SU-DHL-6 (cell line): ENCODE data around the gene STARD3.
"Not testable (repeated sequence)": the region's sequence is repeated elsewhere in the genome, so short reads cannot be mapped to it uniquely, and the experiment has no call there.

ENCODE experiments used
- H2AFZ ChIP-seq: fragments of 200-600 bp; sonication (generic); 2 replicates; pipeline ENCODE4 v1.6.1; 2014; ENCODE audit warnings: low read depth, mild to moderate bottlenecking, moderate library complexity, mixed read lengths, antibody characterized with exemption, low read length; ENCODE audit not compliant: severe bottlenecking
- H3F3A ChIP-seq: fragments of 200-600 bp; shearing (Covaris generic); 2 replicates; pipeline ENCODE4 v1.6.0; 2016; ENCODE audit warnings: antibody characterized with exemption, mild to moderate bottlenecking; ENCODE audit not compliant: insufficient read depth
- H3K27ac ChIP-seq: fragments of 200-600 bp; sonication (generic); 2 replicates; pipeline ENCODE4 v1.5.1; 2016; ENCODE audit warnings: low read depth, mild to moderate bottlenecking, low read length, moderate library complexity, mixed read lengths
- H3K27me3 ChIP-seq: fragments of 200-600 bp; sonication (generic), shearing (Covaris generic); 2 replicates; pipeline ENCODE4 v1.6.0; 2014; ENCODE audit warnings: mild to moderate bottlenecking, low read length
- H3K36me3 ChIP-seq: fragments of 200-600 bp; sonication (generic); 2 replicates; pipeline ENCODE4 v1.6.1; 2014; ENCODE audit warnings: mild to moderate bottlenecking, low read length, mixed read lengths
- H3K4me2 ChIP-seq: fragments of 300-600, 200-600 bp; shearing (Covaris generic), sonication (generic); 2 replicates; pipeline ENCODE4 v1.6.0; 2014; ENCODE audit warnings: low read length, low read depth, mild to moderate bottlenecking; ENCODE audit not compliant: poor library complexity, severe bottlenecking
- H3K4me3 ChIP-seq: fragments of 200-600 bp; sonication (generic); 2 replicates; pipeline ENCODE4 v1.5.1; 2014; ENCODE audit warnings: antibody characterized with exemption, low read length, mild to moderate bottlenecking, mixed read lengths; ENCODE audit not compliant: insufficient read depth, poor library complexity, severe bottlenecking
- H3K79me2 ChIP-seq: fragments of 200-600 bp; sonication (generic); 2 replicates; pipeline ENCODE4 v1.6.1; 2014; ENCODE audit warnings: mild to moderate bottlenecking, low read length, moderate library complexity; ENCODE audit not compliant: insufficient read depth
- H3K9ac ChIP-seq: fragments of 200-600 bp; sonication (generic); 2 replicates; pipeline ENCODE4 v1.7.0; 2014; ENCODE audit warnings: mild to moderate bottlenecking, low read length
- H3K9me2 ChIP-seq: fragments of 200-600 bp; sonication (generic); replicated peaks from 2 replicates; pipeline ENCODE4 v1.6.1; 2014; ENCODE audit warnings: low read length; ENCODE audit not compliant: insufficient read depth
- H3K9me3 ChIP-seq: fragments of 200-600 bp; sonication (generic); 2 replicates; pipeline ENCODE4 v1.6.1; 2014; ENCODE audit warnings: low read length, mixed read lengths; ENCODE audit not compliant: insufficient read depth
- H4K20me1 ChIP-seq: fragments of 200-600 bp; sonication (generic); 2 replicates; pipeline ENCODE4 v1.6.1; 2014; ENCODE audit warnings: low read depth, mild to moderate bottlenecking, antibody characterized with exemption, low read length, moderate library complexity, mixed read lengths
- EZH2phosphoT487 ChIP-seq: fragments of 200-600 bp; sonication (generic), shearing (Covaris generic); conservative IDR thresholded peaks from 2 replicates; pipeline ENCODE4 v1.6.1; 2018; ENCODE audit warnings: mild to moderate bottlenecking, antibody characterized with exemption, low read length, moderate library complexity, mixed read lengths
- TF ChIP-seq, protein P1 (sequence below): fragments of 200-600 bp; sonication (generic); IDR thresholded peaks from one replicate; pipeline ENCODE4 v1.5.1; 2017; ENCODE audit warnings: antibody characterized with exemption, mild to moderate bottlenecking, low read length, moderate library complexity; ENCODE audit not compliant: insufficient read depth, poor library complexity, severe bottlenecking

Gene STARD3

DNA sequence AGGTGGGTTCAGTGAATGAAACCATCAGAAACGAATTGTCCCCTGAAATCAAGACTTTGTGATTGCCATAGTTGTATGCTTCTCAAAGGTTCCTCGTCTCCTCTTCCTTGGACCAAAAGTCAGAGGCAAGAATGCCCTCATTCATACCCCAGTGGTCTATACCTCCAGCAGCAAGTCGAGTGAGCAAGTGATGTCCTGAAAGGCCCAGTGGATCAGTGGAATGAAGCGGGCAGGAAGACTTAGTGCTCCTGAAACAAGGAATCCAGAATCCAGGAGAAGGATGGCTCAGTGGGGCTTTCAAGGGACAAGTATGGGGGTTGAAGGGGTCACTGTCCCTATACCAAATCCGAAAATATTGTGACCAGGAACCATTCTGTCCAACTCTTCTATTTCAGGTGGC, 57.6 kb downstream of the STARD3 start:
- no peaks in the 10 kb centered on the region for H4K20me1 ChIP-seq
- no peaks in the 10 kb centered on the region for H3K79me2 ChIP-seq
- H3K4me3 ChIP-seq: no peak overlapping the region
- H3K27ac ChIP-seq: no peak overlapping the region
- H3K9ac ChIP-seq: no peak overlapping the region
- H3K27me3 ChIP-seq: no peaks in the 10 kb centered on the region
- no peaks in the 10 kb centered on the region for H3K36me3 ChIP-seq
- H2AFZ ChIP-seq: no peak overlapping the region
- H3F3A ChIP-seq: no peaks in the 10 kb centered on the region
- no peak for TF ChIP-seq EZH2phosphoT487
- no peaks in the 10 kb centered on the region for H3K9me2 ChIP-seq
- no peak overlapping the region for H3K4me2 ChIP-seq
- H3K9me3 ChIP-seq: no peaks in the 10 kb centered on the region

DNA sequence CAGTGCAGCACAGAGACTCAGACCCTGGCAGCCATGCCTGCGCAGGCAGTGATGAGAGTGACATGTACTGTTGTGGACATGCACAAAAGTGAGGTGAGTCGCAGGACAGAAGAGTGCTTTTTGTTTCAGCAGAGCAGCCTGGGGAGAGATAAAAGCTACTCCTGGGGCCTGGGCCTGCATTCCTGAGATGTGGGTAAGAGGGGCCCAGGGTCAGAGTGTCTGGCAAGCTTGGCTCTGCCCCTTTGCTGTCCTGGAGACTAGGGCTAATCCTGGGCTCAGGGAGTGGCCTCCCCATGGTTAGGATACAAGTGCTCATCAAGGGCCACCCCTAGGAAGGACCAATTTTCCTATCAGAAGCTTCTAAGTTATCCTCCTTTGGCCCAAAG, 58.1 kb downstream of the STARD3 start:
- no peak overlapping the region for H3K4me2 ChIP-seq
- TF ChIP-seq, protein P1, sequence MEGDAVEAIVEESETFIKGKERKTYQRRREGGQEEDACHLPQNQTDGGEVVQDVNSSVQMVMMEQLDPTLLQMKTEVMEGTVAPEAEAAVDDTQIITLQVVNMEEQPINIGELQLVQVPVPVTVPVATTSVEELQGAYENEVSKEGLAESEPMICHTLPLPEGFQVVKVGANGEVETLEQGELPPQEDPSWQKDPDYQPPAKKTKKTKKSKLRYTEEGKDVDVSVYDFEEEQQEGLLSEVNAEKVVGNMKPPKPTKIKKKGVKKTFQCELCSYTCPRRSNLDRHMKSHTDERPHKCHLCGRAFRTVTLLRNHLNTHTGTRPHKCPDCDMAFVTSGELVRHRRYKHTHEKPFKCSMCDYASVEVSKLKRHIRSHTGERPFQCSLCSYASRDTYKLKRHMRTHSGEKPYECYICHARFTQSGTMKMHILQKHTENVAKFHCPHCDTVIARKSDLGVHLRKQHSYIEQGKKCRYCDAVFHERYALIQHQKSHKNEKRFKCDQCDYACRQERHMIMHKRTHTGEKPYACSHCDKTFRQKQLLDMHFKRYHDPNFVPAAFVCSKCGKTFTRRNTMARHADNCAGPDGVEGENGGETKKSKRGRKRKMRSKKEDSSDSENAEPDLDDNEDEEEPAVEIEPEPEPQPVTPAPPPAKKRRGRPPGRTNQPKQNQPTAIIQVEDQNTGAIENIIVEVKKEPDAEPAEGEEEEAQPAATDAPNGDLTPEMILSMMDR: no peak
- TF ChIP-seq EZH2phosphoT487: no peak
- no peak overlapping the region for H3K9ac ChIP-seq
- H3K27ac ChIP-seq: no peak overlapping the region
- no peaks in the 10 kb centered on the region for H3K27me3 ChIP-seq
- H3K9me2 ChIP-seq: no peaks in the 10 kb centered on the region
- no peaks in the 10 kb centered on the region for H3K9me3 ChIP-seq
- no peaks in the 10 kb centered on the region for H3F3A ChIP-seq
- H3K36me3 ChIP-seq: no peaks in the 10 kb centered on the region
- H3K4me3 ChIP-seq: no peak overlapping the region
- H4K20me1 ChIP-seq: no peaks in the 10 kb centered on the region
- H3K79me2 ChIP-seq: no peaks in the 10 kb centered on the region
- H2AFZ ChIP-seq: no peak overlapping the region

DNA sequence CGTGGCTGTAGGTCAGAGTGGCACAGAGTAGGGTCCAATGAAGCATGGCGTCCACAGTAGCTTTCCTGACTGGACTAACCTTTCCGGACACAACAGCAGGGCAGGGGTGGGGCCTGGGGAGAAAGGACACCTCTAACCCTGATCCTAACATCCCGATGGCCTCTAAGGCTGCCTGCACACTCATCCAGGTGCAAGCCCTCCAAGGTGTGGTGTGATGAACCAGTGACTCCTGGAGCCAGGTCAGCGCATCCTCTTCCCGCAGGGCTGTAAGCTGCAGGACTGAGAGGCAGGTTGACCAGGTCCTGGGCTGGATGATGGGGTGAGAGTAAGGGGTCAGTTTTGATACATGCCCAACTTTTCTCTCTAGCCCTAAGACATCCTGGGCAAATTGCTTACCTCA, 59.8 kb downstream of the STARD3 start:
- Histone ChIP-seq H2AFZ (no peak overlapping the region), H3K4me3 (no peak overlapping the region), H4K20me1 (no peaks in the 10 kb centered on the region), H3K9ac (no peak overlapping the region), H3K9me2 (no peaks in the 10 kb centered on the region), H3K36me3 (no peaks in the 10 kb centered on the region), H3K9me3 (no peaks in the 10 kb centered on the region), H3K27me3 (no peaks in the 10 kb centered on the region), H3K79me2 (no peaks in the 10 kb centered on the region), H3K4me2 (no peak overlapping the region), H3F3A (no peaks in the 10 kb centered on the region), H3K27ac (no peak overlapping the region)
- TF ChIP-seq, protein P1: no peak
- no peak for TF ChIP-seq EZH2phosphoT487

DNA sequence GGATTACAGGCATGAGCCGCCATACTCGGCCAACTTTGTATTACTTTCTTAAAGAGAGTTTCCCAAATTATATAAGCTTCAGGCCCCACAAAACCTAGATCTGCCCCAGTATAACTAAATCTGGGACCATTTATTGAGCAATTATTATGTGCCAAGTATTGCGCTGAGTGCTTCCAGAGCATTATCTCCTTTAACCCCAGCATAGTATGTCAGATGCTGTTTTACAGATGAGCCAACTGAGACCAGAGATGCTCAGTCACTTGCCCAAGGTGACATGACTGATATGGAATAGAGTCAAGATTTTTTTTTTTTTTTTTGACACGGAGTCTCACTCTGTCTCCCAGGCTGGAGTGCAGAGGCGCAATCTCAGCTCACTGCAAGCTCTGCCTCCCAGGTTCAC, 61.0 kb downstream of the STARD3 start:
- no peak overlapping the region for H3K9ac ChIP-seq
- H3F3A ChIP-seq: no peaks in the 10 kb centered on the region
- H3K4me2 ChIP-seq: no peak overlapping the region
- H3K27ac ChIP-seq: no peak overlapping the region
- no peaks in the 10 kb centered on the region for H3K9me2 ChIP-seq
- no peaks in the 10 kb centered on the region for H4K20me1 ChIP-seq
- H2AFZ ChIP-seq: no peak overlapping the region
- no peaks in the 10 kb centered on the region for H3K36me3 ChIP-seq
- no peaks in the 10 kb centered on the region for H3K27me3 ChIP-seq
- H3K4me3 ChIP-seq: no peak overlapping the region
- TF ChIP-seq EZH2phosphoT487: no peak
- TF ChIP-seq, protein P1: no peak
- no peaks in the 10 kb centered on the region for H3K9me3 ChIP-seq
- H3K79me2 ChIP-seq: no peaks in the 10 kb centered on the region

DNA sequence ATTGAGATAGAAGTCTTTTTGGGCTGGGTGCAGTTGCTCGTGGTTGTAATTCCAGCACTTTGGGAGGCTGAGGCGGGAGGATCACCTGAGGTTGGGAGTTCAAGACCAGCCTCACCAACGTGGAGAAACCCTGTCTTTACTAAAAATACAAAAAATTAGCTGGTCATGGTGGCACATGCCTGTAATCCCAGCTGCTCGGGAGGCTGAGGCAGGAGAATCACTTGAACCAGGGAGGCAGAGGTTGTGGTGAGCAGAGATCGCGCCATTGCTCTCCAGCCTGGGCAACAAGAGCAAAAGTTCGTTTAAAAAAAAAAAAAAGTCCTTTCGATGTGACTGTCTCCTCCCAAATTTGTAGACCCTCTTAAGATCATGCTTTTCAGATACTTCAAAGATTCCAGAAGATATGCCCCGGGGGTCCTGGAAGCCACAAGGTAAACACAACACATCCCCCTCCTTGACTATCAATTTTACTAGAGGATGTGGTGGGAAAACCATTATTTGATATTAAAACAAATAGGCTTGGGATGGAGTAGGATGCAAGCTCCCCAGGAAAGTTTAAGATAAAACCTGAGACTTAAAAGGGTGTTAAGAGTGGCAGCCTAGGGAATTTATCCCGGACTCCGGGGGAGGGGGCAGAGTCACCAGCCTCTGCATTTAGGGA, 62.3 kb downstream of the STARD3 start:
- not testable (repeated sequence) for H2AFZ ChIP-seq, H3K27ac ChIP-seq, H3K4me3 ChIP-seq, H3K9ac ChIP-seq, H3K9me2 ChIP-seq, H3K9me3 ChIP-seq, H3F3A ChIP-seq, H3K4me2 ChIP-seq, H3K27me3 ChIP-seq, H4K20me1 ChIP-seq, H3K79me2 ChIP-seq, H3K36me3 ChIP-seq
